K562 (cell line): ENCODE data around the gene WDR31. TPM values are rescaled to one million over a fixed set of nuclear protein-coding genes. Genes with fewer than 3 reads are reported as not detected.

Experiments
- DEAF1 ChIP-seq: fragments of 450-650 bp; formaldehyde crosslinking; IDR thresholded peaks from 2 replicates; pipeline ENCODE4 v1.4.0; 2020; ENCODE audit warnings: mild to moderate bottlenecking, moderate library complexity
- GTF3C2 ChIP-seq: IDR thresholded peaks from 3 replicates; pipeline ENCODE4 v1.6.1; 2011; ENCODE audit warnings: borderline replicate concordance, mild to moderate bottlenecking, moderate library complexity; ENCODE audit not compliant: insufficient read length; ENCODE audit errors: extremely low read depth
- HOMEZ ChIP-seq: fragments of 250-450 bp; sonication (Bioruptor Pico); IDR thresholded peaks from 2 replicates; pipeline ENCODE4 v1.4.0; 2020; ENCODE audit warnings: mild to moderate bottlenecking, moderate library complexity
- KDM1A ChIP-seq, 2 experiments: fragments of 450-650 bp; IDR thresholded peaks; 2 replicates each; pipeline ENCODE4 v1.6.1; 2016; ENCODE audit warnings: mild to moderate bottlenecking in 2 of 2
- KLF13 ChIP-seq: fragments of 450-650 bp; IDR thresholded peaks from 2 replicates; pipeline ENCODE4 v1.6.1; 2016; ENCODE audit warnings: missing genetic modification characterization, low read depth, mild to moderate bottlenecking, missing compliant biosample characterization, moderate library complexity, borderline replicate concordance
- MECOM ChIP-seq: fragments of 250-450 bp; sonication (Bioruptor Pico); IDR thresholded peaks from 2 replicates; pipeline ENCODE4 v1.8.0; 2022; ENCODE audit warnings: inconsistent platforms
- NFE2 ChIP-seq: IDR thresholded peaks from 2 replicates; pipeline ENCODE4 v1.6.1; 2014; ENCODE audit warnings: antibody characterized with exemption, low read depth
- PCBP1 ChIP-seq: fragments of 200-400 bp; formaldehyde crosslinking; IDR thresholded peaks from 2 replicates; pipeline ENCODE4 v1.6.1; 2018; ENCODE audit warnings: mild to moderate bottlenecking, low read depth, low read length; ENCODE audit not compliant: poor library complexity, severe bottlenecking
- PHTF2 ChIP-seq: fragments of 250-450 bp; sonication (Bioruptor Pico); IDR thresholded peaks from 2 replicates; pipeline ENCODE4 v1.5.0; 2021; ENCODE audit warnings: mild to moderate bottlenecking
- TAF7 ChIP-seq: fragments of 450-650 bp; IDR thresholded peaks from 2 replicates; pipeline ENCODE4 v1.6.1; 2016; ENCODE audit warnings: missing genetic modification characterization, missing compliant biosample characterization
- ZKSCAN3 ChIP-seq: fragments of 250-450 bp; sonication (Bioruptor Pico); IDR thresholded peaks from 2 replicates; pipeline ENCODE4 v1.4.0; 2020
- ZNF140 ChIP-seq: fragments of 250-450 bp; sonication (Bioruptor Pico); IDR thresholded peaks from 2 replicates; pipeline ENCODE4 v1.8.0; 2021; ENCODE audit warnings: moderate library complexity, mild to moderate bottlenecking, inconsistent platforms
- ZNF384 ChIP-seq: IDR thresholded peaks from 2 replicates; pipeline ENCODE4 v1.6.1; 2012; ENCODE audit warnings: low read depth, low read length, improper control_type of control experiment
- ZNF75A ChIP-seq: fragments of 450-650 bp; formaldehyde crosslinking; IDR thresholded peaks from 2 replicates; pipeline ENCODE4 v1.4.0; 2020; ENCODE audit warnings: mild to moderate bottlenecking
- polyA plus RNA-seq, 8 experiments: library from polyadenylated mRNA; depleted of rRNA in 4 of 8; stranded (reverse) in 5 of 8; unstranded in 3 of 8; fragments of >200 nt; fragmentation: Nextera tagmentation in 2 of 8; fragmentation: Illumina TruSeq in 1 of 8; extraction: Ambion mirVana in 2 of 8; extraction: Trizol in 1 of 8; gene quantifications; 2 replicates each; pipeline versions ENCODE4 v1.2.1 to v1.2.3, GENCODE V29; 2011 to 2014; ENCODE audit warnings: inconsistent platforms in 1 of 8, missing spikeins in 1 of 8
- total RNA-seq, 7 experiments: library from RNA; depleted of rRNA in 6 of 7; stranded (reverse); fragments of >200 nt in 6 of 7; fragmentation: Illumina TruSeq in 2 of 7; extraction: Trizol in 2 of 7; gene quantifications; 2 replicates each; pipeline versions ENCODE4 v1.2.1 to v1.2.3, GENCODE V29; 2011 to 2021; ENCODE audit warnings: low replicate concordance in 1 of 7
- TF ChIP-seq, protein P1 (sequence below), 2 experiments: IDR thresholded peaks; 2 replicates each; pipeline ENCODE4 v1.6.1; 2012; ENCODE audit warnings: improper control_type of control experiment in 2 of 2, low read depth in 2 of 2, low read length in 2 of 2, borderline replicate concordance in 1 of 2
- TF ChIP-seq, protein P2 (sequence below): fragments of 250-450 bp; sonication (Bioruptor Pico); IDR thresholded peaks from 2 replicates; pipeline ENCODE4 v1.5.0; 2020; ENCODE audit warnings: mild to moderate bottlenecking
- TF ChIP-seq, protein P3 (sequence below): fragments of 450-650 bp; formaldehyde crosslinking; IDR thresholded peaks from 2 replicates; pipeline ENCODE4 v1.4.0; 2022; ENCODE audit warnings: mild to moderate bottlenecking, moderate library complexity

The WDR31 gene
- total and polyA plus RNA-seq, 9 of the 15 experiments (the other 6 are each of a cell fraction or from before 2014, with no cell fraction given), result 0.35 to 1.8 (median 0.95) TPM

DNA sequence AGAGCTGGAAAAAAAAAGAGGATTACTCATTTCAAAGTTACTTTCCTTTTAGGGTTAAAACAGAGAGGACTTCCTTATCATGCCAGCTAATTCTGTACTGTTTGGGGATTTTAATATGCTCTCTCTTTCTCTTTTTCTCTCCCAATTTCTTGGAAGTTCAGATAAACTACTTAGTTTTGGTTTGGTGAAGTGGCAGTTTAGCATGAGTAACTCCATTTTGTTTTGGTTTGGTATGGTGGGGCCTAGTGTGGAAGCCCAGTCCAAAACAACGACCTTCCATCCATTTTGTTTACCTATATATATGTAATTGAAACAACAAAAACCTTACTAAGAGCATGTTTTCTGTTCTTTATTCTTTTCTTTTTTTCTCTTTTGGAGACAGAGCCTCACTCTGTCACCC is 5.6 kb upstream of the WDR31 start (continued):
- TF ChIP-seq, protein P1, sequence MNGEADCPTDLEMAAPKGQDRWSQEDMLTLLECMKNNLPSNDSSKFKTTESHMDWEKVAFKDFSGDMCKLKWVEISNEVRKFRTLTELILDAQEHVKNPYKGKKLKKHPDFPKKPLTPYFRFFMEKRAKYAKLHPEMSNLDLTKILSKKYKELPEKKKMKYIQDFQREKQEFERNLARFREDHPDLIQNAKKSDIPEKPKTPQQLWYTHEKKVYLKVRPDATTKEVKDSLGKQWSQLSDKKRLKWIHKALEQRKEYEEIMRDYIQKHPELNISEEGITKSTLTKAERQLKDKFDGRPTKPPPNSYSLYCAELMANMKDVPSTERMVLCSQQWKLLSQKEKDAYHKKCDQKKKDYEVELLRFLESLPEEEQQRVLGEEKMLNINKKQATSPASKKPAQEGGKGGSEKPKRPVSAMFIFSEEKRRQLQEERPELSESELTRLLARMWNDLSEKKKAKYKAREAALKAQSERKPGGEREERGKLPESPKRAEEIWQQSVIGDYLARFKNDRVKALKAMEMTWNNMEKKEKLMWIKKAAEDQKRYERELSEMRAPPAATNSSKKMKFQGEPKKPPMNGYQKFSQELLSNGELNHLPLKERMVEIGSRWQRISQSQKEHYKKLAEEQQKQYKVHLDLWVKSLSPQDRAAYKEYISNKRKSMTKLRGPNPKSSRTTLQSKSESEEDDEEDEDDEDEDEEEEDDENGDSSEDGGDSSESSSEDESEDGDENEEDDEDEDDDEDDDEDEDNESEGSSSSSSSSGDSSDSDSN (IDR thresholded peaks at IDR 0.05; ENCODE audit: borderline replicate concordance in 1 of 2, low read depth in 2 of 2, low read length in 2 of 2), result no peak
- TF ChIP-seq KLF13 (tag), result peak; percentile 76; the same call in 1 of the 2 replicates
- TF ChIP-seq, protein P2, sequence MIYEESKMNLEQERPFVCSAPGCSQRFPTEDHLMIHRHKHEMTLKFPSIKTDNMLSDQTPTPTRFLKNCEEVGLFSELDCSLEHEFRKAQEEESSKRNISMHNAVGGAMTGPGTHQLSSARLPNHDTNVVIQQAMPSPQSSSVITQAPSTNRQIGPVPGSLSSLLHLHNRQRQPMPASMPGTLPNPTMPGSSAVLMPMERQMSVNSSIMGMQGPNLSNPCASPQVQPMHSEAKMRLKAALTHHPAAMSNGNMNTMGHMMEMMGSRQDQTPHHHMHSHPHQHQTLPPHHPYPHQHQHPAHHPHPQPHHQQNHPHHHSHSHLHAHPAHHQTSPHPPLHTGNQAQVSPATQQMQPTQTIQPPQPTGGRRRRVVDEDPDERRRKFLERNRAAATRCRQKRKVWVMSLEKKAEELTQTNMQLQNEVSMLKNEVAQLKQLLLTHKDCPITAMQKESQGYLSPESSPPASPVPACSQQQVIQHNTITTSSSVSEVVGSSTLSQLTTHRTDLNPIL (CRISPR knock-in tag), result peak; percentile 89; the same call in 1 of the 2 replicates
- TF ChIP-seq PHTF2 (CRISPR knock-in tag), result peak; percentile 68; the same call in 1 of the 2 replicates
- TF ChIP-seq KDM1A (IDR thresholded peaks at IDR 0.05), result no peak
- TF ChIP-seq, protein P3, sequence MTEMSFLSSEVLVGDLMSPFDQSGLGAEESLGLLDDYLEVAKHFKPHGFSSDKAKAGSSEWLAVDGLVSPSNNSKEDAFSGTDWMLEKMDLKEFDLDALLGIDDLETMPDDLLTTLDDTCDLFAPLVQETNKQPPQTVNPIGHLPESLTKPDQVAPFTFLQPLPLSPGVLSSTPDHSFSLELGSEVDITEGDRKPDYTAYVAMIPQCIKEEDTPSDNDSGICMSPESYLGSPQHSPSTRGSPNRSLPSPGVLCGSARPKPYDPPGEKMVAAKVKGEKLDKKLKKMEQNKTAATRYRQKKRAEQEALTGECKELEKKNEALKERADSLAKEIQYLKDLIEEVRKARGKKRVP (CRISPR knock-in tag), result peak; percentile 75
- peak; percentile 91 for TF ChIP-seq HOMEZ
- 0 out of 2 replicates have a peak, but pooled peaks have one; percentile 65 for TF ChIP-seq ZNF75A (CRISPR knock-in tag)
- TF ChIP-seq TAF7, result peak; percentile 83
- peak; percentile 77; the same call in 1 of the 2 replicates for TF ChIP-seq ZNF140 (CRISPR knock-in tag)
- no peak for TF ChIP-seq NFE2
- TF ChIP-seq DEAF1 (CRISPR knock-in tag), result peak; percentile 27; the same call in 1 of the 2 replicates
- TF ChIP-seq GTF3C2, result no peak
- TF ChIP-seq PCBP1, result no peak
- peak; percentile 95 for TF ChIP-seq MECOM
- no peak for TF ChIP-seq ZNF384
- TF ChIP-seq ZKSCAN3 (CRISPR knock-in tag), result 0 out of 2 replicates have a peak, but pooled peaks have one; percentile 39
